Measurements from ENCODE around the gene GINS2.
A peak's percentile ranks its signal among the peaks of the same experiment; 100 is the strongest.

Gene GINS2

DNA sequence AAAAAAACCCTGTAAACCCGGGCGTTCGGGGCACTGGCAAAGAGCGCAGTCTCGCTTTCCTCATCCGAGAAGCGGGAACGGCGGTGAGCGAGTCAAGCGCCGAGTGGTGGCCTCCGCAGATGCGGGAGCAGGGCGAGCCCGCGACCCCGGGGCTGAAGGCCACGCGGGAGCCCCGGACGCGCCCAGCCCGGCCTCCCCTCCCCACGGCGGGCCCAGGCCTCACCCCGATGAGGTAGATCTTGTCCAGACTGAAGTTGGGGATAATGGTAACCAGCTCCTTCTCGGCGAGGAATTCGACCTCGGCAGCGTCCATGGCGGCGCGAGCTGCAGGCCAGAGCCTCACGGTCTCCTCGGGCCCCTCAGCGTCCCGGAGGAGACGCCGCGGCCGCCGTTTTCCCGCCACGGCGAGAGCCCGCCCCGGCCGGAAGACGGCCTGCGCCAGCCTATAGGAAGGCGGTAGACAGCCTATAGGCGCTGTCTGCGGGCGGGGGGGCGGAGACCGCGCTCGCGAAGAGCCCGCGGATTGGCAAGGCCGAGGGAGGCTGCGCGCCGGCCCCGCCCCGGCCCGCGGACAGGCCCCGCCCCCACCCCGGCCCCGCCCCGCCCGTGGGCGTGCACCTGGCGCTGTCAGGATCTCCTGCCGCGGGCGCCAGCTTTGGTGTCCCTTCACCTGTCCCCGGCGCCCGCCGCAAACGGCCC, at the start of gene GINS2:
Gene GINS2, minus strand, starts transcription at position 369 of the 699 bp plus-strand sequence. Its CDS starts 56 bp downstream, at position 313.
- DNase-seq, result peak; percentile 97

DNA sequence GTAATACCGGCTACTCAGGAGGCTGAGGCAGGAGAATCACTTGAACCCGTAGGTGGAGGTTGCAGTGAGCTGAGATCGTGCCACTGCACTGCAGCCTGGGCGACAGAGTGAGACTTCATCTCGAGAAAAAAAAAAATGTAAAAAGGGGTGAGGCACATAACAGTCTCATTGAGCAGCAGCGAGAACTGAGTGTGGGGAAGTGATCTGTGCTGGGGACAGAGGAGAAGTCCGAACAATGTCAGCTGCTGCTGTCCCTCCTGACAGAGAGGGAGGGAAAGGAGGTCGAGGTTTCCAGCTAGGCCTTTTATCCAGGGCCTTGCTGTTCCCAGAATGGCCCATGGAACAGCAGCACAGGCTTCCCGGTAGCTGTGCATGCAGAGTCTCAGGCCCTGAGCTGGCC, 48.2 kb upstream of the GINS2 start:
- DNase-seq, result no peak

DNA sequence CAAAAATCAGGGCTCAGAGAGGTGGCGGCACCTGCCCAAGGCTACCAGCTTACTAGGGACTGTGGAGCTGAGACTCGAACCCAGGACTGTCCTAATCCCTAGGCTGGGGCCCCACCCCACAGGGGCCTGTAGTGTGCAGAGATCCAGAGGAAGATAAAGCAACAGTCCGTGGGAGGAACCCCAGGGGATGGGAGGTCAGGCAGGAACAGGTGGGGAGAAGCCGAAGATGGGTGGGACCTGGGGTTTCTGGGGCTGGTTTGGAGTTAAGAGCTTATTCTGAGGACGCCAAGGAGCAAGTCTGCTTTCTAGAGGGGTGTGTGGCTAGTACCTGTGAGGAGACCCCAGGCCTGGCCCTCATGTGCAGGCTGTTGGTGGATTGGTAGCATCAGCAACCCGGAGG, 47.2 kb upstream of the GINS2 start:
- no peak for DNase-seq

DNA sequence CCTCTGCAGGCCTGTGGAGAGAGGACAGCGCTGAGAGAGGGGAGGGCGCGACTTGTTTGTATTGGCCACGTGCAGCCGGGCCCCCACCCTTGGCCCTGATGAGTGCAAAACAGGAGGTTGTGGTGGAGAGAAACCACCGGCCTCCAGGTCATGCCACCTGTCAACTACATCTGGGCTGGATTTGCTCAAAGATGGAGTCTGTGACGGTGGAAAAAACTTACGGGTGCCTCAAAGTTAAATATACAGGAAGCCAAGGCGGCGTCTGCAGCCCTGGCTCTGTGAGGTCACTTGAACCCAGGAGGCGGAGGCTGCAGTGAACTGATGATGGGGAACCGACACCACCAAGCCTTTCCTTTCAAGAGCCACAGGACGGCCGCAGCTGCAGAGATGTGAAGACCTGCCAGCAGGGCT, 46.5 kb upstream of the GINS2 start:
- peak; percentile 23 for DNase-seq

DNA sequence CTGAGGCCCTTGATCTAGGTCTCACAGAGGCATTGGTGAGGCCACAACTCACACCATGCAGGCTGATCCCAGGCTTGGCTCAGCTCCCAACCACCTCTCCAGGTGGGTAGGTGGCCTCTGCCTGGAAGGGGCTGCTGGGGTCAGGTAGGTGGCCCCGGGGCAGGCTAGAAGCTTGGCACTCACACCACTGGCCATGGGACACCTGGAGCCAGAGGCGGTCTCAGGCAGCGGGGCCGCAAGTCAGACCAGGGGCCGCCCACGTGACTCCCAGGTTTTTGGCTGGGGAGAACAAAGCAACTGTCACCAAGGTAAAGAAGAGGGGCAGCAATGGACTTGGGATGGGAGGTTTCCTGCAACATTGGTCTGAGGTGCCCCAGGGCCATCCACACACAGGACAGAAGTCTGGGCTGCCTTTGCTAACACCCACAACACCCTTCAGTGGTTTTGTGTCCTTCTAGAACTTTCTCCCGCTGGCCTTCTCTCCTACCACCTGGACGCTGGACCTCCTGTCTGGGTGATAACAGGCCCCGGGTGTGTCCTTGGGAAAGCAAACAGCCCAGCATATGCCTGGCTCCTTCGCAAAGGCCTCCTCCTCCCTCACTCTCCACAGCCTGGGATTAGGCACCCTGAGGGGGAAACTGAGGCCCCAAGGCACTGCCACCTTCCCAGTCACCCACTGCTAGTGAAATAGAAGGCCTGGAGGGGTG, 45.7 kb upstream of the GINS2 start:
- DNase-seq, result no peak

DNA sequence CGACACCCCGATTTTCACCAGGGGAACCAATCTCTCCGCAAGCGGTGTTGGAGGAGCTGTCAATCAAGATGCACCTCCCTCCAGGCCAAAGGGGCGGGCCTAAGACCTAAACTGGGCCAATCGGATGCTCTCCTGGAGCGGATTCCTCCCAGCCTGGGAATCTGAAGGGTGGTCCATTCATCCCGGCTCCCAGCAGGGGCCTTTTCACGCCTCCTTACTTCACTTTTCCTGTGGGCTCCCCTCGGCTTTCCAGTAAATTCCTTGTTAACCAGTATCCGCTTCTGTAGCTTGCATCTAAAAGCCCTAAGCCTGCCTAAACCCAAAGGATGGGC, 45.1 kb upstream of the GINS2 start:
- DNase-seq, result no peak

DNA sequence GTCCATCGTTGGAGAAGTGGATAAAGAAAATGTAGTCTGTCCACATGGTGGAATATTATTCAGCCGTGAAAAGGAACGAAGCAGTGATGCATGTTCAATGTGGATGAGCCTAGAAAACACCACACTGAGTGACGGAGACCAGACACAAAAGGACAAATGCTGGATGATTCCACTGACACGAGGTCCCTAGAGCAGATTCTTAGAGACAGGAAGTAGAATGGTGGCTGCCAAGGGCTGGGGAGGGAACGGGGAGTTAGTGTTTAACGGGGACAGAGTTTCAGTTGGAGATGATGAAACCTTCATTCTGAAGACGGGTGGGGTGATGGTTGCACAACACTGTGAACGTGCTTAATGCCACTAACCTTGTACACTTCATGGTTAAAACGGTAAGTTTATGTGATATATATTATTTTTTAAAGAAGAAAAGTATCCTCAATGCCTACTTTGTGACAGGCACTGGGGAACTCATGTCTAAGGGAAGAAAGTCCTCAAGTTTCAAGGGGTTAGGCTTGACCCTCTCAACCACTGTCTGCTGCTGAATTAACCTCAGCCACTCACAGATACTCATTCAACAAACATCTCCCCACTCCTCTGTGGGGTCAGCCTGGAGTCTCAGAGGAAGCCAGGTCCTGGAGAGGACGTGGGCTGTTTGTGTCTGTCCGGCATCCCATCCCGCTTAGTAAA, 44.5 kb upstream of the GINS2 start:
- DNase-seq, result no peak

DNA sequence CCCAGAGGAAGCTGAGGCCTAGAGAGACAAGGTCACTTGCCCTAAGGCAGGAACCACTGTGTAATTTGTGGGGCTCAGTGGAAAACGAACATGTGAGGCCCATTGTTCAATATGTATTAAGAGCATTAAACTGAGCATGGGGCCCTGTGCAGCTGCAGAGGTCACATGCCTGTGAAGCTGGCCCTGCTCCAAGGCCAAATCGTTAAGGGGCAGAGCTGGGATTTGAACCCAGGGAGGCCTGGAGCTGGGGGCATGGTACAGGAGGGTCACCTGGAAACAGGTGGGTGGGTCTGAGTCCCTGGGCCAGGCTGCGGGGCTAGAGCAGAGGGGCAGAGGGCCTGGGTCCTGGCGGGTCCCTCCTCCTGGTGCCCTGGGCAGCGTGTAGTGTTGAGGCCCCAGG, 42.4 kb upstream of the GINS2 start:
- DNase-seq, result no peak

DNA sequence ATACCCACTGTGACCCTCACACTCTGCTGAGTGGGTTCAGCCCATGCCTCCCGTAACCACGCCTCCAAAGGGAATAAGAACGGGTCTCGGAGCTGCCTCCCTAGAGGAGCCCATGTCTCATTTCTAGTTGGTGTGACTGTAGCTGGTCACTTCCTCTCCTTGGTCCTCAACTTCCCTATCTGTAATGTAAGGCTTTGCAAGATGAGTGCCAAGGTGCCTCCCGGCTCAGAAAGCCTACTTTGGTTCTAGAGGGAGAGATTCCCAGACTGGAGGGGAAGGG, 41.4 kb upstream of the GINS2 start:
- no peak for DNase-seq

DNA sequence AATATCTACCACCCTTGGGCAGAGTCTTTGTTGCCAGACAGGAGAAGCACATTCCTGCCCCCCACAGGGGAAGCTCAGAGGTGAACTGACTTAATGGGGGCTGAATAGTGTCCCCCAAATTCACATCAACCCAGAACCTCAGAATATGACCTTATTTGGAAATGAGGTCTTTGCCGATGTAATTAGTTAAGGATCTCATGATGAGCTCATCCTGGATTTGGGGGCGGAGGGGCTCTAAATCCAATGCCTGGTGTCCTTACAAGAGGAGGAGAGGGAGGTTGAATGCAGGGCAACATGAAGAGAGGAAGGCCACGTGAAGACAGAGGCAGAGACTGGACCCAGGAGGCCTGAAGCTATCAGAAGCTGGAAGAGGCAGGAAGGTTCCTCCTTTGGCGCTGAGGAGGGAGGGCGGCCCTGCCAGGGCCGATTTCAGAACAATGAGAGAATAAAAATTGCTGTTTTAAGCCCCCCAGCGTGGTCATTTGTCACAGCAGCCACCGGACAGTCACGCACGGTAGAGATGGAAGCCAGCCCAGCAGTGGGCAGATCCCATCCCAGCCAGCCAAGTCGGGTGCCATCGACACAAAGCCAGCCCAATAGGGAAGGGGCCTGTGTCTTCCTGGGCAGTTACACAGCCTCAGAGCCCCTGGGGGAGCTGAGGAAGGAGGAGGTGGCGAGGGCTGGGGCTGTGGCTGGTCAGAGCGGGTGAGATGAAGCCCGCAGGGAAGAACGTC, 40.9 kb upstream of the GINS2 start:
- DNase-seq, result no peak

DNA sequence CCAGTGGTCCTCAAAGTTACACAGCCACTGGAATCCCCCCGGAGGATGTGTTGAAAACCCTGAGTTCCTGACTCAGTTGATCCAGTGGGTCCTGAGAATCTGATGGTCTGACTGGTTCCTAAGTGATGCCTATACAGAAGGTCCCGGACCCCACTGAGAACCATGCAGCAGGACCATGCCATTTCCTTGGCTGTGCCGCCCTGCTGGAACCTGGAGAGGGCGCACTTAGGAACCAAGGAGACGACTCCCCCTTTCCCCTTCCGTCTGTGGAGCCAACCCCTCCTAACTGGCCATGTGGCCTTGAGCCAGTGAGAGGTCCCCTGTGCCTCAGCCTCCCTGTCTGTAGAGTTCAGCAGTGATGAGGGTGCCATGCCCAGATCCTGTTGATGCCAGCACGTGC, 40.1 kb upstream of the GINS2 start:
- DNase-seq, result no peak

DNA sequence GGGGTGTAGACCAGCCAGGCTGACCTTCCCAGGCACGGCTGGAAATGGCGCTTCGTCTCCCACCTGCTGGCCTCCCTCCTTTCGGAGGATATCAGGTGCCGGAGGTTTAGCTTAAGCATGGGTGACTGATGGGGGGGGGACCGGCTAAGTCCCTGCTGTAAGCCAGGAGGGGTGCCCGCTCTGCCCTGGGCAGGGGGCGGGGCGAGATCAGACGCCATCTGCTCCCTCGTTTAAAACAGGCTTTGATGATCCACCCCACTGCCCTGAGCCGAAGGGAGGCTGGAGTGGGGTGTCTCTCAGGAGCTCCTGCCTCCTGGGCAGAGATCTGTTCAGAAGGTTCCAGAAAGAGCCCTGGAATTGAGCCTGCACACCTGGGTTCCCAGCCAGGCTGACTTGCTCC, 36.2 kb upstream of the GINS2 start:
- DNase-seq, result no peak

DNA sequence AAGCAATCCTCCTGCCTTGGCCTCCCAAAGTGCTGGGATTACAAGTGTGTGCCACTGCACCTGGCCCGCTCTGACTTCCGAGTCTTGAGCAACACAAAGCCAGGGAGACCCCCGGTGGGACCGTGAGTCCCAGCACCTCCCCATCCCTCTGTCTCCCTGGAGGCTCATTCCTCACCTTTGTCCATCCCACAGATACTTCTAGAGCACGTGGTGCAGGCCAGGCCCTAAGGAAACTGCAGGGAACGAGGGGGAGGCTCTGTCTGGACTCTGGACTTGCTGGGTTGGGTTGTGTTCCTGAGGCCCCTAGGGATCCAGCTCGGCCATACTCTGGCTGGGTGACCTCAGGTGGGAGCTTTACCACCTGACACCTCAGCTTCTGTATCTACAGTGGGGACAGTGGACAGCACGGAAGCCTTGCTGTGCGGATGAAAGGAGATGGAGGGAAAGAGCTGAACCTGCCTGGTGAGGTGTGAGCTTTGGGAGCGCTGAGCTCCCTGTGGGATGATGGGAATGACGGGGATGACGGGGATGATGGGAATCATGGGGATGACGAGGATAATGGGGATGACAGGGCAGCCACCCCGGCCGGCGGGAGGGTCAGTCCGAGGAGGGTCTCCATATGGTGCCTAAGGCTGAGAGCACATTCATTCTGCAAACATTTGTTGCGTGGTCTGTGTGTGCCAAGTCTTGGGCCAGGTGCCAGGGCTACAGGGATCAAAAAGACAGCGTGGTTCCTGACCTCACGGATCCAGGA, 35.5 kb upstream of the GINS2 start:
- no peak for DNase-seq

DNA sequence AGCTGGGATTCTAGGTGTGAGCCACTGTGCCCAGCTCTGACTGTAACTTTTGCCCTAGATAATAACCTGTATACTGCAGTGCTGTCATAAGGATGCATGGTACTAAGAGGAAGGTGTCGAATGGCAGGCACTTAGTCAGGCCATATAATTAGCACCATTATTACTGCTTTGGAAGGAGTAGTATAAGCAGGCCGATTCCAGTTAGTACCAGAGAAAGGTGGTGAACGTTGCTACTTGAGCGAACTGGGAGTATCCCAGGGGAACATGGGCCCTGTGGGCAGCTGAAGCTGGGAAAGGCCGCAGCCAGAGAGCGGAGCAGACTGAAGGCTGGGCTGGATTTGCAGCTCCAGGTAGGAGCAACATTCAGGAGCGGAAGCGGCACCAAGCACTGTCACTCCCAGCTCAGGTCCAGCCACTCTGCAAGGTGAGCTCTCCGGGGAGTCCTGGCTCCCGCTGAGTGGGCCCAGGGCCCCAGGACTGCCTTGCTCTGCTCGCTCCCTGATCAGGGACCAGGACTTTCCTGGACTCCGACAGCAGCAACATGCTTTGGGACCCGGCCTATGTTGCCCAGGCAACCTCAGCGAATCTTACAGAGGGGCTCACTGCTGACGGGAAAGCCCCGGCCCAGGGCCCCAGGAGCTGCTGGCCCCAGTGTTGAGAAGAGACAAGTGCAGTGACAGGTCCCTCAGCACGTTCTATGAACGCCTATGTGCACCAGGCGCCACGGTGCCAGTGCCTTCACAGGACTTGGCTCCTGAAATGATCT, 33.6 kb upstream of the GINS2 start:
- no peak for DNase-seq

DNA sequence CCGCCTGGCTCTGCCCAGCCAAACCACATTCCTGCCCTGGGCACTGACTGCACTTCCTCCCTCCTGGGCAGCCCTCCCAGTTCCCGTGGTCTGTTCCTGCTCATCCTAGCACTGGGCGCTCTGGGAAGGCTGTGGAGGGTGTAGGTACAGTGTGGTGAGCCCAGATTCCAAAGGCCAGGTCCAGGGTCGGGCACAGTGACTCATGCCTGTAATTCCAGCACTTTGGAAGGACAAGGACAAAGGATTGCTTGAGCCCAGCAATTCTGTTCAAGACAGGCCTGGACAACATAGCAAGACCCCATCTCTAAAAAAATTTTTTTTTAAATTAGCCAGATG, 31.5 kb upstream of the GINS2 start:
- no peak for DNase-seq

DNA sequence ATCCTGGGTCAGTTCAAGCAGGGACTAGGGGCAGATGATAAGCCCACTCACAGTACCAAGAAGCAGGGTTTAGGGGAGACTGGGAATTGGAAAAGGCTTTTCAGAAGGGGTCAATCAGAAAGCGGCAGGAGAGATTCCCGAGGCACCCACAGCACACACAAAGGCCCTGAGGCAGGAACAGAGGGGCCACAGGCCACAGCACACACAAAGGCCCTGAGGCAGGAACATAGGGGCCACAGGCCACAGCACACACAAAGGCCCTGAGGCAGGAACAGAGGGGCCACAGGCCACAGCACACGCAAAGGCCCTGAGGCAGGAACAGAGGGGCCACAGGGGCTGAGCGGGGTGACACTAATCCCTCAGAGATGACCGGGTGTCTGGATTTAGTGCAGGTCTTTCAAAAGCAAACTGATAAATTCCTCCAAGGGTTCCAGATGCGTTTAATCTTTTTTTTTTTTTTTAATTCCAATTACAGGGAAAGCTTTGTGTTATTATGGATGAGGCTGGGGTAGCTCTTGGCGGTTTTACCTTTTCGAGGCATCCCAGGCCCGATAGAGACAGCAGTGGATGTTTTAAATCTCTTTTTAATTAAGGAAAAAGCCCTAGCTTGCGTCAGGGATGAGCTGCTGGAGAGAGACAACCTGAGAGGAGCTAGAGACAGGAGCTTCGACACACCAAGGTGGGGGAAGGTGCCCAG, 31.0 kb upstream of the GINS2 start:
- DNase-seq, result no peak

DNA sequence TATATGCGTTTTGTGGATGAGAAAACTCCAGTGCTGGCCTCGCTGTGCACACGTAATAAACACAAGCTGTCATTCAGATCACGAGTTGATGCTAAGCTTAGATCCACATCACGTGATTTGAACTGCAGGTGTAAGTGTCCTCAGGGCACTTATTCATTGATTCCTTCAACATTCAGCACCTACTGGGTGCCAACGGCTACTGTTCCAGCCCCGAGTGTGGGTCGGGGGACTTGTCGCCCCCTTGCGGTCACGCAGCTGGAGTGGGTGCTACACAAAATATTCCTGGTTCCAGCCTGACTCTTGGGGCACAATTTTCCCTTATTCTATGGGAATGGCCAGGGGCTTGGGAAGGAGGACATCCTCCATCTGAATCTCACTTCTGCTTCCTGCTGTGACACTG, 29.9 kb upstream of the GINS2 start:
- DNase-seq, result peak; percentile 18

DNA sequence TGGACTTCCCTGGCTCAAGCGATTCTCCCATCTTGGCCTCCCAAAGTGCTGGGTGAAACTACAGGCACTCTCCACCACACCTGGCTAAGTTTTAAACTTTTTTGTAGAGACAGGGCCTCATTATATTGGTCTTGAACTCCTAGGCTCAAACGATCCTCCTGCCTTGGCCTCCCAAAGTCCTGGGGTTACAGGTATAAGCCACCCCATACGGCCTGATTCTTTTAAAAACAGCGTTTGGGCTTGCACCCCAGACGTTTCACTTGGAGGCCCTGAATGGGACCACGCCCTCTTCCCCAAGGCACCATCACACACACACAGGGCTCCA, 29.4 kb upstream of the GINS2 start:
- no peak for DNase-seq

DNA sequence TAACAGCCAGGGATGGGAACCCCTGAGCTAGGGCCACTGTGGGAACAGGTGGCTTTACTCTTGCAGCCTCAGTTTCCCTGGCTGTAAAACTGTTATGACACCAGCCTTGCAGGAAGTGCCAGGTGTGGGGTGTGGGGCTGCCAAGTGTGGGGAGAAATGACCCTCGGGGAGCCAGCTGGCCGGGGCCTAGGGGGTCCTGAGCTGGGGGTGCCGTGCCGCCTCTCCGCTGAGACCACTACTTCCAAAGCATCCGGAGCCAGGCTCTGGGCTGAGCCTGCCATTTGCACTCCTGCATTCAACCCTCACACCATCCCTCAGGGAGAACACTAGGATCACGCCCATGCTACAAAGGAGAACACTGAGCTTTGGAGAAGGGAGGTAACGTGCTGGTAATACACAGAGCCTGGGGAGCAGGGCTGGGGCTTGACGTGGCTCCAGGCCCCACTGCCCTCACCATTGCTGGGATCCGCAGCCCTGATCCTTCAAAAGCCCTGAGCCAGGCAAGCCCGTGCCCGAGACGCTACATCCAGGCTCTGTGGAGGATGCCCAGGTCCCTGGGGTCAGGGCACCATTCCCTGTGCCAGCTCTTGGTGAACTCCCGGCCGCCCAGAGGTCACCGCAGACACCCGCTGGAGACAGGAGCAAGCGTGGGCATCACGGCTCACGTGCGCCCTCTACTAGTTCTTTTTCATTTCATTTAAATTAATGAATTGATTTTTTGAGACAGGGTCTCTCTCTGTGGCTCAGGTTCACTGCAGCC, 28.8 kb upstream of the GINS2 start:
- DNase-seq, result peak; percentile 70

DNA sequence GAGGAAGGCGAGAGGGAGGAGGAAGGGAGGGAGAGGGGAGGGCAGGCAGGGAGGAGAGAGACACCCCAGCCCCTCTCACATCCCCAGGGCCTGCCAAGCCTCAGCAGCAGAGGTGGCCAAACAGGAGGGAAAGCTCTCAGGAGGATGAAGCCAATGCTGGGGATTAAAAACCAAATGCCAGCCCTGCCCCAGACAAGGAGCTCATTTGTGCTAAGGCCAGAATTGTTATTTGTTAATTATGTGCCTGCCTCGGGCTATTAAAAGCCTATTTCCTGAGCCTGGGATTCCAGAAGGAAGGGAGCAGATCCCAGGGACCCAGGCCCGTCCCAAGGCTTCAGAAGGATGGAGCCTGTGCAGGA, 27.9 kb upstream of the GINS2 start:
- DNase-seq, result no peak

DNA sequence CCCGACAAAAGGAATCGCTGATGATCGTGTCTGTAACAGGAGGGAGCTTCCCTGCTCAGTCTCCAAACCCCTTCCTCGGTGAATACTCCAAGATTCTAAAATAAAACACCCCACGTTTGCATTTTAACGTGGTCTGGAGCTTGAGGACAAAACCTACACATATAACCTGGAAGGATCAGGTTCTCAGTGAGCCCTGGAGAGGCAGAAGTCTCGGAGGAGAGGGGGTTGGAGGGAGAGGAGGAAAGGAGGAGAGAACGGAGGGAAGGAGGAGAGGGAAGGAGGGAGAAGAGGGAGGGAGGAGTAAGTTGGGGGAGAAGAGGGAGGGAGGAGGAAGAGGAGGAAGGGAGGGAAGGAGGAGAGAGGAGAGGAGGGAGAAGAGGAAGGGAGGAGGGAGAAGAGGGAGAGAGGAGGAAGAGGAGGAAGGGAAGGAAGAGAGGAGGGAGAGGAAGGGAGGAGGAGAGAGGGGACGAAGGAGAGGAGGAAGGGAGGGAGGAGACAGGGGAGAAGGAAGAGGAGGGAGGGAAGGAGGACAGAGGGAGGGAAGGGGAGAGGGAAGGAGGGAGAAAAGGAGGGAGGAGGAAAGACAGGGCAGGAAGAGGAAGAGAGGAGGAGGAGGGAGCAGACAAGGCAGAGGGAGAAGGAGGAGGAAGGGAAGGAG, 27.4 kb upstream of the GINS2 start:
- no peak for DNase-seq
